H9 (cell line): ENCODE data around the gene SDK1. TPM values are rescaled to one million over a fixed set of nuclear protein-coding genes. Genes with fewer than 3 reads are reported as not detected.

Source experiments
- DNase-seq: peaks from one replicate; pipeline ENCODE4 v3.0.0-alpha.2; 2017
- H2AFZ ChIP-seq: one replicate; pipeline ENCODE4 v1.6.1; 2013; ENCODE audit warnings: mild to moderate bottlenecking, low read length, control low read depth, moderate library complexity
- H2AK5ac ChIP-seq: 2 replicates; pipeline ENCODE4 v1.6.1; 2013; ENCODE audit warnings: low read length, control low read depth, mixed read lengths; ENCODE audit not compliant: insufficient read length
- H2BK120ac ChIP-seq: one replicate; pipeline ENCODE4 v1.6.1; 2013; ENCODE audit warnings: low read depth, mild to moderate bottlenecking, low read length, control low read depth, inconsistent platforms; ENCODE audit not compliant: poor library complexity, severe bottlenecking
- H2BK12ac ChIP-seq: 2 replicates; pipeline ENCODE4 v1.6.1; 2013; ENCODE audit warnings: low read length, control low read depth, mixed read lengths, low read depth; ENCODE audit not compliant: insufficient read length
- H2BK15ac ChIP-seq: 2 replicates; pipeline ENCODE4 v1.6.1; 2013; ENCODE audit warnings: low read depth, low read length, control low read depth
- H2BK20ac ChIP-seq: one replicate; pipeline ENCODE4 v1.6.1; 2013; ENCODE audit warnings: low read depth, mild to moderate bottlenecking, low read length, control low read depth, inconsistent platforms; ENCODE audit not compliant: poor library complexity, severe bottlenecking
- H2BK5ac ChIP-seq: 2 replicates; pipeline ENCODE4 v1.6.1; 2013; ENCODE audit warnings: low read length, control low read depth, mixed read lengths; ENCODE audit not compliant: insufficient read length
- H3K14ac ChIP-seq: 2 replicates; pipeline ENCODE4 v1.6.1; 2013; ENCODE audit warnings: low read length, control low read depth; ENCODE audit not compliant: insufficient read depth
- H3K18ac ChIP-seq: 2 replicates; pipeline ENCODE4 v1.6.1; 2013; ENCODE audit warnings: low read depth, mild to moderate bottlenecking, mixed read lengths, low read length, control low read depth; ENCODE audit not compliant: insufficient read length
- H3K23ac ChIP-seq: 2 replicates; pipeline ENCODE4 v1.6.1; 2013; ENCODE audit warnings: low read length, control low read depth, mixed read lengths, low read depth; ENCODE audit not compliant: insufficient read length
- H3K23me2 ChIP-seq: 2 replicates; pipeline ENCODE4 v1.6.1; 2013; ENCODE audit warnings: low read depth, mild to moderate bottlenecking, mixed read lengths, low read length, control low read depth; ENCODE audit not compliant: insufficient read length, poor library complexity, severe bottlenecking
- H3K27ac ChIP-seq: 2 replicates; pipeline ENCODE4 v1.5.1; 2013; ENCODE audit warnings: low read length, control low read depth, mixed read lengths, low read depth; ENCODE audit not compliant: insufficient read length
- H3K27me3 ChIP-seq: 2 replicates; pipeline ENCODE4 v1.6.1; 2013; ENCODE audit warnings: low read length, control low read depth, inconsistent platforms; ENCODE audit not compliant: insufficient read depth
- H3K4ac ChIP-seq: 2 replicates; pipeline ENCODE4 v1.6.1; 2013; ENCODE audit warnings: low read depth, mild to moderate bottlenecking, control low read depth, inconsistent platforms, low read length, moderate library complexity
- H3K4me1 ChIP-seq: 2 replicates; pipeline ENCODE4 v1.6.1; 2013; ENCODE audit warnings: low read length, control low read depth, inconsistent platforms; ENCODE audit not compliant: insufficient read depth
- H3K4me2 ChIP-seq: 2 replicates; pipeline ENCODE4 v1.6.1; 2013; ENCODE audit warnings: low read length, control low read depth, mixed read lengths; ENCODE audit not compliant: insufficient read length, insufficient read depth
- H3K56ac ChIP-seq: 2 replicates; pipeline ENCODE4 v1.6.1; 2013; ENCODE audit warnings: low read depth, mild to moderate bottlenecking, mixed read lengths, low read length, control low read depth; ENCODE audit not compliant: insufficient read length
- H3K79me1 ChIP-seq: 2 replicates; pipeline ENCODE4 v1.6.1; 2013; ENCODE audit warnings: low read depth, mild to moderate bottlenecking, moderate library complexity, low read length, control low read depth, inconsistent platforms; ENCODE audit not compliant: insufficient read depth, poor library complexity, severe bottlenecking
- H3K79me2 ChIP-seq: 2 replicates; pipeline ENCODE4 v1.6.1; 2013; ENCODE audit warnings: low read length, control low read depth, inconsistent platforms; ENCODE audit not compliant: insufficient read depth
- H3K9ac ChIP-seq: 2 replicates; pipeline ENCODE4 v1.6.1; 2013; ENCODE audit warnings: low read length, control low read depth, mixed read lengths; ENCODE audit not compliant: insufficient read length; ENCODE audit errors: extremely low read depth
- H3K9me3 ChIP-seq: one replicate; pipeline ENCODE4 v1.6.1; 2013; ENCODE audit warnings: low read depth, low read length, inconsistent platforms; ENCODE audit not compliant: control insufficient read depth
- H3T11ph ChIP-seq: one replicate; pipeline ENCODE4 v1.6.1; 2013; ENCODE audit warnings: mild to moderate bottlenecking, low read length, control low read depth, inconsistent platforms
- H4K20me1 ChIP-seq: one replicate; pipeline ENCODE4 v1.6.1; 2013; ENCODE audit not compliant: control insufficient read depth, insufficient read length, insufficient read depth
- H4K5ac ChIP-seq: 2 replicates; pipeline ENCODE4 v1.6.1; 2013; ENCODE audit warnings: low read depth, mild to moderate bottlenecking, mixed read lengths, low read length, control low read depth; ENCODE audit not compliant: insufficient read length
- H4K8ac ChIP-seq: replicated peaks from 2 replicates; pipeline ENCODE4 v1.6.1; 2013; ENCODE audit warnings: low read length, control low read depth, mixed read lengths, low read depth; ENCODE audit not compliant: insufficient read length
- H4K91ac ChIP-seq: 2 replicates; pipeline ENCODE4 v1.6.1; 2013; ENCODE audit warnings: low read depth, mild to moderate bottlenecking, moderate library complexity, mixed read lengths, low read length, control low read depth; ENCODE audit not compliant: insufficient read length
- H3K27ac Mint-ChIP-seq, 3 experiments: 2 replicates in 2 of 3; 3 replicates in 1 of 3; pipeline ENCODE4 v1.8.0; 2020 to 2021; ENCODE audit warnings: mixed read lengths in 3 of 3, mild to moderate bottlenecking in 1 of 3, moderate library complexity in 1 of 3
- H3K27me3 Mint-ChIP-seq: 2 replicates; pipeline ENCODE4 v1.8.0; 2021; ENCODE audit warnings: low read depth, mild to moderate bottlenecking, moderate library complexity, mixed read lengths
- H3K36me3 Mint-ChIP-seq, 3 experiments: 2 replicates in 2 of 3; 3 replicates in 1 of 3; pipeline ENCODE4 v1.8.0; 2020 to 2021; ENCODE audit warnings: low read depth in 3 of 3, mixed read lengths in 3 of 3; ENCODE audit not compliant: insufficient read depth in 1 of 3
- H3K4me1 Mint-ChIP-seq, 2 experiments: 2 replicates each; pipeline ENCODE4 v1.8.0; 2020; ENCODE audit warnings: mixed read lengths in 2 of 2
- H3K4me3 Mint-ChIP-seq, 2 experiments: 2 replicates in 1 of 2; 3 replicates in 1 of 2; pipeline ENCODE4 v1.8.0; 2020 to 2021; ENCODE audit warnings: mild to moderate bottlenecking in 2 of 2, mixed read lengths in 2 of 2, moderate library complexity in 1 of 2
- H3K9me3 Mint-ChIP-seq, 2 experiments: 2 replicates in 1 of 2; 3 replicates in 1 of 2; pipeline ENCODE4 v1.8.0; 2020; ENCODE audit warnings: mild to moderate bottlenecking in 2 of 2, mixed read lengths in 2 of 2, moderate library complexity in 1 of 2
- CTCF ChIP-seq: fragments of 200-600 bp; sonication (generic); conservative IDR thresholded peaks from 3 replicates; pipeline ENCODE4 v1.8.0; 2021; ENCODE audit warnings: antibody characterized with exemption, mild to moderate bottlenecking
- WGBS: extraction: QIAGEN DNeasy Blood & Tissue Kit; methylation state at CpG from one replicate; pipeline ENCODE4 v1.1.7; 2013; ENCODE audit warnings: missing lambda C conversion rate, low lambda C conversion rate, mixed read lengths; ENCODE audit not compliant: insufficient read length; ENCODE audit errors: extremely low coverage; 5-methylcytosine and 5-hydroxymethylcytosine counted together
- total RNA-seq: library from RNA; stranded (reverse); gene quantifications from 2 replicates; pipeline ENCODE4 v1.2.1, GENCODE V29; 2021

Gene SDK1
- total RNA-seq, 1 experiment from 2014 or later, result 8.7 TPM

- H3K4me1 ChIP-seq, result no peaks in the 10 kb centered on the region
Measured at GRCh38 chr7:3964980-3965606, 664.0 kb downstream of the SDK1 start.

More at GRCh38 chr7:3964980-3965606, 664.0 kb downstream of the SDK1 start:
- TF ChIP-seq CTCF, result no peak
- Histone ChIP-seq H4K91ac (no peak overlapping the region), H2BK120ac (no peak overlapping the region), H3T11ph (no peak overlapping the region), H2AFZ (no peak overlapping the region), H3K56ac (no peak overlapping the region), H3K23me2 (no peaks in the 10 kb centered on the region), H2BK15ac (no peak overlapping the region), H3K4ac (no peak overlapping the region), H3K18ac (no peak overlapping the region), H3K79me2 (no peaks in the 10 kb centered on the region), H4K8ac (no peak overlapping the region), H3K27ac (no peak overlapping the region), H3K9ac (no peak overlapping the region), H3K9me3 (no peaks in the 10 kb centered on the region), H3K79me1 (no peaks in the 10 kb centered on the region), H2BK5ac (no peak overlapping the region), H2AK5ac (no peak overlapping the region), H3K27me3 (no peaks in the 10 kb centered on the region), H4K5ac (no peak overlapping the region), H2BK12ac (no peak overlapping the region), H2BK20ac (no peak overlapping the region), H4K20me1 (no peaks in the 10 kb centered on the region), H3K4me2 (no peak overlapping the region), H3K14ac (no peak overlapping the region), H3K23ac (no peak overlapping the region)
- H3K9me3 Mint-ChIP-seq, result no peaks in the 10 kb centered on the region
- H3K4me1 Mint-ChIP-seq, result no peaks in the 10 kb centered on the region
- no peak overlapping the region for H3K4me3 Mint-ChIP-seq
- peak overlapping the region in 1 of 3 experiments; percentile 52; a peak in 1 of 7 replicates for H3K27ac Mint-ChIP-seq
- DNase-seq, result no peak
- H3K36me3 Mint-ChIP-seq, result peaks cover 0 to 6% (median 0%) of the 10 kb centered on the region in 3 experiments; a peak in 3 of 7 replicates
- no CpG with 5 or more reads among the region's 8 CpGs for WGBS
- no peaks in the 10 kb centered on the region for H3K27me3 Mint-ChIP-seq
